NCI-H446 treated with DMSO at 0.1 percent for 48 hours (cell line): Measurements from ENCODE around the gene PMVK.
"Not testable (repeated sequence)": the region's sequence is repeated elsewhere in the genome, so short reads cannot be mapped to it uniquely, and the experiment has no call there.

Experiments
- DNase-seq: peaks from one replicate; lab custom pipeline; 2025; lab: John Stamatoyannopoulos, UW

The PMVK gene

DNA sequence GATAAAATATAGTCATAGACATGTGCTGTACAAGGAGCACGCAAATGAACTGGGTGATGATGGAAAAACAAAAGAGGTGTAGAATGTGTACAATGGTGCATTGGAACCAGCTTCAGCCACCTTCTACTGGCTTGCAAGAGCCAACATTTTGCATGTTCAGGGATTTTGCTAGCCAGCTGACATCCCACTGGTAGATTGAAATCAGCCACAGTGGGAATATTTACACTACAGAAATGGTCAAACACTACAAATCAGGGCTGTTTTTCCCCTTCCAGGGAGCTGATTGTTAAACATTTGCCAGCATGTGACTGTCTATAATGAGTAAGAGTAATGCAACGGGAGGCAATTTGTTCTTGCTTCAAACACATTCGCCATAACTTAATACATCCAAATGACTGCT is 23.2 kb downstream of the PMVK start:
- no peak for DNase-seq

DNA sequence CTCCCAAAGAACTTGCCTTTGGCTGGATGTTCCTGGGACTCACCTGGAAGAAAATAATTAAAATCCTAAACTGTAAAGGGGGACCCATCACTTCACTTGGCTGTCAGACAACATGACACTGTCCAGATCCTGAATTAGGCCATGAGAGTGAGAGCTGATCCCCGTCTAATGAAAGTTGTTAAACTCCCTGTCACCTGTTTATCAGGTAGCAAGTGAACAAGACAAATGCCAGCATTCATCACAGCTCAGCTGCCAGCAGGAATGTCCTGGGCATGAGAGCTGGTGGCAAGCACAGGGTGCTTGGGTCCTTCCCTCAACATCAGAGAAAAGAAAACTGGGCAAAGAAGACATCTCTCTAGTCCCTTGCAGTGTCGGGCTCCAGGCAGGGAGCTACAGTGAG is 23.8 kb downstream of the PMVK start:
- no peak for DNase-seq

DNA sequence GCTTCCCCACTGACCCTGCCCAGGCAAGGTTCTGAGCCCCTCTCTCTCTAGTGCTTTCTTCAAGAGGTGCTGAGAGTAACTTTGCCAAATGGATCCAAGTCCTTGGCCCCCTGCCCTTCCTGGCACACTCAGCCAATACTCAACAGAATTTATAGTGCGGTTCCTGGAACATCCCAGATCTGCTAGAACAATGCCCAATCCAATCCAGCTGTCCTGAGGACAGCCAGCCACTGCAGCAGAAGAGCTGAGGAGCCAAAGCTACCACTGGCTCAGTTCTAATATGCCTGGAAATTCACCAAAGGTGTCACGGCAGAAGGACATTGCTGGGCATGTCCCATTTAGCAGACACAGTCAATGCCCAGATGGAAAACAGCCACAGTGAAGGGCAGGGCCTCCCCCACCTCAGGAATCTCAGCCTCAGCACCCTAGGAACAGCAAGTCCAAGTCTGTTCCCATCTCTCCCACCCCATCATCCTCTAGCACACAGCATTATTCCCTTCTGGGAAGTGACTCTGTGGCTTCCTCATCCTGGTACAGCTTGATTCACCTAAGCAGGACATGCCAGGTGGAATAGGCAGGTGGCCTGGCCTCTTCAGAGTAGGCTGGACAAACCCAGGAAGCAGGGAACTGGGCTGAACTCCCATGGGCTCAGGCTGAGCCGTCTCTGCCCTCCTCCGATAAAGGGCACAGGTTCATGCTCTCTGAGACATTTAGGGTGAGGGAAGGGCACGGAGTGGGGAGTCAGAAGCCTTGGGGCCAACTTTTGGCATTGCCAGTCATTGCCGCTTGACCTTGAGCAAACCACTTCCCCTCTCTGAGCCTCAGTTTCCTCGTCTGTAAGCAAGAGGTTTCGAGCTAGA is 24.6 kb downstream of the PMVK start:
- DNase-seq, result peak; percentile 4

DNA sequence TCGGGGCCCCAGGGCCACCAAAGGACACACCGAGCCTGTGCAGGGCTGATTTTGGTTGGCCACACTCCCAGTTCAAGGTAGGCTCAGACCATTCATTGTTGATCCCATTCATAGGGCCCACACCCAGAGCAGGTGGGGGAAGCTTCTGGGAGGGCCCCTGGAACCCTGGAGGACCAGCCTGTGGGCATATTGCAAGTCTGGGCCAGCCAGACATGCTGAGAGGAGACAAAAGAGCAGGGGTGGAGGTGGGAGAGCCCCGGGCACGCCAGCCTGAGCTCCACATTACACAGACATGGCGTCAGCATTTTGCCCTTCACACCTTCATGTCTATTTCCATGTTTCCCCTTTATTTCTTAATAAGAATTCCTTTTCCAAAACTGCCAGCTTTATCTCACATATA is 25.7 kb downstream of the PMVK start:
- no peak for DNase-seq

DNA sequence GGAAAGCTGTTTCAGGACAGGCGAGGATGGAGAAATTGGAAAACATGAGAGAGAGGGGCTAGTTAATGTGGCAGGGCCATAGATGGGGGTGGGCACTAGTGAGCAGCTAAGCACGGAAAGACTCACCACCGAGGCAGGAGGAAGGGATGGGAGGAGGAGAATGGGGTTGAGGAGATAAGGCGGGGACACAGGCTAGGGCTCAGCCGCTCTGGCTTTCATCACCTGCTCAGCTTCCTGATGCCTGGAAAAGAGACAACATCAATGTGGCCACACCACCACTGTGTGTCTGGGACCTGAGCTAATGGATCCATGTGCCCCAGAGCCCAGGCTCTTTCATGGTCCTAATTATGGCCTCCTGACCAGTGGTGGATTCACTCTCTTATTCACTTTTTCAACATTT is 27.6 kb downstream of the PMVK start:
- no peak for DNase-seq

DNA sequence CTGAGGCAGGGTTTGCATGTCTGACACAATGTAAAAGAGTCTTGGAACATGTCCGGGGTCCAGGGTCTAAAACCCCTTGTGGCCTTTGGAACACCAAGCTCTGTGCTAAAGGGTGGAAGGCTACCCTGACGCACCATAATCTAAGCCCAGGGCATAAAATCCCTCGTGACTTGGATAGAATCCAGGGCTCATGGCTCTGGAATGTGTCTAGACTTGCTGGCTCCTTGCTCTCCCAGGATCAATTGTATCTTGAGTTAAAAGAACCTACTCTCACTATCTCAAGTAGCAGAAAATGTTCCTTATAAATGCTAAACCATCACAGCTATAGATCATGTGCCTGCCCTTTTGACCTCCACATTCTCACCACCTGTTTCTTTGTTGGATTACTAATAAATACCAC is 28.4 kb downstream of the PMVK start:
- DNase-seq, result not testable (repeated sequence)

DNA sequence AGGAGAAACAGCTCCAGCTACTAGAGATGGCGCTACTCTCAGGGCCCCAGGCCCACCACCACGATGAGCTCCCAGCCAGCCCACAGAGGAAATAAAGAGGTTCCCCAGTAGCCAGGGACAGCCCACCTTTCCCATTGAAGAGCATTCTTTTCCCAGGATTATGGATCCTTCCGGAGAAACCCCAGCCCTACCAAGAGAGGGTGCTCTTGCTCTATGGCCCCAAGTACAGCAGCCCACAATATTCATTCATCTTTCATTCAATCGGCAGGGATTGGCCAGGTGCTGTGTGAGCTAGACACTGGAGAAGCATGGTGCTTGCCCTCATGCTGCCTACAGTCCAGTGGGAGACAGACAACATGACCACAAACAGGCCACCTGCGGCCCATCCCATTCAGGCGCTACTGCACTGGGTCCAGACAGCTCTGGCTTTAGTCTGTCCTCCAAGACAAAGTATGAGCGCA is 29.9 kb downstream of the PMVK start:
- DNase-seq, result no peak

DNA sequence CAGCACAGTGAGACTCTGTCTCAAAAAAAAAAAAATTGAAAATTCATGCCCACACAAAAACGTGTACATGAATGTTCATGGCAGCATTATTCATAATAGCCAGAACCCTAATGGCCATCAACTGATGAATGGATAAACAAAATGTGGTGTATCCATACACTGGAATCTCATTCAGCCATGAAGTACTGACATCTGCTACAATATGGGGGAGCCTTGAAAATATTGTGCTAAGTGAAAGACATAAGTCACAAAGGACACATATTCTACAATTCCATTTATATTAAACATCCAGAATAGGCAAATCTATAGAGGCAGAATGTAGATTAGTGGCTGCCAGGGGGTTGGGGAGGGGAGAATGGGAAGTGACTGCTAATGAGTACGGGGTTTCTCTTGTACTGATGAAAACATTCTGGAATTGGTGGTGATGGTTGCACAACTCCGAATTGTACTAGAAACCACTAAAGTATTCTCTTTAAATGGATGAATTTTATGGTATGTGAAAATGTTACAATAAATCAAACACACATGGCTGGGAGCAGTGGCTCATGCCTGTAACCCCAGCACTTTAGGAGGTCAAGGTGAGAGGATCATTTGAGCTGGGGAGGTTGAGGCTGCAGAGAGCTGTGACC is 33.5 kb downstream of the PMVK start:
- DNase-seq, result no peak

DNA sequence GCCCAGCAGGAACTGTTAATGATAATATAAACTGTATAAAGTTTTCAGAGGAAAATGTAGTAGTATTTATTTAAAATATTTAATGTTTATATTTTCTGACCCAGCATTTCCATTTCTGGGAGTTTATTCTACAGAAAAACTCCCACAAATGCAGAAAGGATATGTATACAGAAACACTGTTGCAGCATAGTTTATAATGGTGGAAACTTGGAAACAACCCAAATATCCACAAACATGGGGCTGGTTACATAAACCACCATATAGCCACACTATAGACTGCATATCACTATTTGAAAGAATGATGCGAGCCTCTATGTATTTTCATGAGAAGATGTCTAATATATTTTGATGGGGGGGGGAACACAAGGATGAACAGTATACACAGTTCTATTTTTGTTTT is 34.9 kb downstream of the PMVK start:
- no peak for DNase-seq

DNA sequence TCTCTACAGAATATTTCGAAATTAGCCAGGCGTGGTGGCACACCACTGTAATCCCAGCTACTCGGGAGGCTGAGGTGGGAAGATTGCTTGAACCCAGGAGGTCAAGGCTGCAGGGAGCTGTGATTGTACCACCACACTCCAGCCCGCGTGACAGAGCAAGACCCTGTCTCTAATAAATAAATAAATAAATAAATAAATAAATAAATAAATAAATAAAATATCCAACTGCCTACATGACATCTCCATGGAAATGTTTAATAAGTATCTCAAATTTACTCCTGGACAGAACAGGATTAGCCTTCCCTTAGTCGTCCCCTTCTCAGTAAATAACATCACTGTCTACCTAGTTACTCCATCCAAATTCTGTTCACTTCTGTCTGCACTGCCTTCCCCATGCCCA is 37.5 kb downstream of the PMVK start:
- DNase-seq, result no peak

DNA sequence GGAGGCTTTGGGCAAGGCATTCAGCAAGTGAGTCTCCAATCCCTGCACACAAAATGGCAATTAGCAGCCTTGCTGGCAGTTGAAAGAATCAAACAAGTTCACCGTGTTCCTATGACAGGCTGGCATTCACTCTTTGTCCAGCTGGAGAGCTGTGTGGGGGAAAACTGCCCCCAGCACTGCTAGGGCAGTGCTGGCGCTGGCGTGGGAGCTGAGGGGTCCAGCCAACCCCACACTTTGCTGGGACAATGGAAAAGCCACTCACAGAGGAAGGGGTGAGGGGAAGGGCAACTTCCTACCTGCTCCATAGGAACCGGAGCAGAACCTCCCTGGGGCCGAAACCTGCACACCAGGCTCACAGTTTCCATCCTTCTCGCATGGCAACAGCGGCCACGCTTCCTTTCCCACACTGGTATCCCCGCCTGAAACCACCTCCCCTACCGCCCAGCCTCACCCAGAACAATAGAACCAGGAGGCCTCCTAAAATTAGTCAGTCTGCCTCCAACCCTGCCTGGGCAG is 39.7 kb downstream of the PMVK start:
- no peak for DNase-seq

DNA sequence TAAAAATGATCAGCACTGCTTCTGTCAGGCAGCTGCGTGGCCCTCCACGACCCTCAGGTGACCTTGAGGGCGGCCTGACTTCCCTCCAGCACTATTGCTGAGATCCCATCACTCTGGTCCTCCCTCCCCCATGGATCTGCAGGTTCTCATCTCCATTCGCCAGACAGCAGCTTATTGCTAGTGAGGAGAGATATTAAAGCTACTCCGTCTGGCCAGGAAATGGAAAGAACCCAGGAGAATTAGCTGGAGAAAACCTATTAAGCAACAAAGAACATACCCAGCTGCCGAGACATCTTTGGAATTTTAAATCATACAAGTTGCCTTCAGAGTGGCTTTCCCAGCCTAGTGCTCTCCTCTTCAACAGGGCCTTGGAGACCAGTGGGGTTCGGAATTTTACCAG is 40.7 kb downstream of the PMVK start:
- DNase-seq, result no peak

DNA sequence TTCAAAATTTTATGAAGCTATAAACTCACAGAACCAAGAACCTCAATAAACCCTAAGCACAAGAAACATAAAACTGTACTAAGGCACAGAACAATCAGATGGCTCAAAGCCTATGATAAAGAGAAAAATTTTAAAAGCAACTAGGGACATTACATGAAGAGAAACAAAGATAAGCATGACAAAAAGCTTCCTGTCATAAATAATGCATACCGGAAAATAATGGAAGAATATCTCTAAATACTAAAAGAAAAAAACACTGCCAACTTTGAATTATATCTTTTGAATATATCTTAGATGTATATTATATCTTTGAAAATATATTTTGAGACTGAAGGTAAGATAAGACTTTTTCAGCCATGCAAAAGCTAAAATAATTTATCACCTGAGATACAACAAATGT is 45.1 kb downstream of the PMVK start:
- no peak for DNase-seq

DNA sequence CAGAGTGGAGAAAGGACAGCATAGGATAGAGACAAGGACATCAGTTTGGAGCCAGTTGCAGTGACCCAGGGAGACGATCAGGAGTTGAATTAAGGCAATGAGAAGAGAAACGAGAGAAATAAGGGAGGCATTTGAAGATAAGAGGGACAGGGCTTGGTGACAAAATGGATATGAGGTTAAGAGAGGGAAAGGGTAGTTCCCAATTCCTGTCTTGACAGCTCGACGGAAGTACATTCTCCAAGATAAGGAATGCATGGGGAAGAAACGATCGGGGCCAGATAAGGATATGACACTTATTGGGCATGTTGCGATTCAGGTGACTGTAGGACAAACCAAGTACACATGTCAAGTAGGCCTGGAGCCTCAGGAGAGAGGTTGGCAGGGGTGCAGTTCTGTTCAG is 47.8 kb downstream of the PMVK start:
- DNase-seq, result no peak

DNA sequence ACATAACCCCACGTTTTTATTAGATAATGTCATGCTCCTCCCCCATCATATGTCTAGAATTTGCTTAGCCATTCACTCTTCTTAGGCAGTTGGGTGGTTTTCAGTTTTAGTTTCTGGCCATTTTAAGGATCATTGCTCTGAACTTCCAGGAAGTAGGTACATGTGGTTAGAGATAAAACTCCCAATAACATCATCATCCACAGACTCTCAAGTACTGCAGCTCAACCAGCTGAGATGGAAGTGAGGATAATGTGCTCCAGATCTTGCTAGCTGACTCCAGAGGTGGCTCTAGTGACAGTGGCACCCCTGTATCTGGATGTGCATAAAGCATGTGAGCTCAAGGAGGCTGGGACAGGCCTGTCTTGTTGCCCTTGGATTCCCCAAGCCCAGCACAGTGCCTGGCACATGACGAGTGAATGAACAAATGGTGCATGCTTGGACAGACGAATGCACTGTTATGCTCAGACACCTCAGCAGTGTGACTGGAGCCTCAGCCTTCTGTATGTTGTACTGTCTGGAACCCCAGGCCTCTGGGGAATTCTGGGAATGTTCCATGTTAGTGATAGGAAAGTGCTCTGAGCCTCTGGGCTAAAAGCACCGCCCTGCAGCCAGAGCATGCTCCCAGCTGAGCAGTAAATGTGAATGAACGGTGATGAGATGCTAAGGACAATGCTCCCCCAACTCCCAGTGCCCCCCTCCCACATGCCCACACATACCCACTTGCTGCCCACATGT is 50.1 kb downstream of the PMVK start:
- DNase-seq, result no peak

DNA sequence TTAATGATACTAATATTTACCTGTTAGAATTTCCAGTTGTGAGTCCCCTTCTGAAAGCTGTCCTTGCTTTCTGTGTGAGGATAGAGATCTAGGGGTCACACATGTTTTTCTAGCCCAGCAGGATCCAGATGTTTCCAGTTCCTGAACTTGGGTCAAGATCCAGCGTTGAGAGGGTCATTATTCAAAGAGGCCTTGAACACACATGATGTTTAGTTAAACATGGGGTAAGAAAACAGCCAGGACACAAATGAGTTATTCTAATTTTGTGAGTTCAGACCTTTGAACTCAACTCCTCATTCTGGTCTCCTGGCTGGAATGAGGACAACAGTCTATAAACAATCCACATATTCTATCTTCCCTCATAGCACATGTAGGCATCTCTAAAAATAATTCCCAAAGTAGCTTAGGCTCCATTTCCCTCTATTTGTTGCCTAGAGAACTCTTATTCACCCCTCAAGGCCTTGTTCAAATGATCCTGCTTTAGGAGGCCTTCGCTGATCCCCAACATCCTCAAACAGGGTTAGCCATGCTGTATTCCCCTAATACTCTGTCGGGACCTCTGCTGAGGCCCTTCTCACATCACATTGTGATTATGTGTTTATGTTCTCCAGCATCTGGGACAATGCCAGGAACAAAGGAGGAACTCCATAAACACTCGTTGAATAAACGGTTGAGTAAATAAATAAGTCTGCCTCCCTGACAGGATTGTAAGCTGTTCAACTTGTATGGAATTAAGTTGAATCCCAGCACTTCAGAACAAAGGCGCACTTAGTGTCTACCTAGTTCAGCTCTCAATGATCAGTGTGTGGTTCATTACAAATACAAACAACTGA is 51.4 kb downstream of the PMVK start:
- DNase-seq, result no peak

DNA sequence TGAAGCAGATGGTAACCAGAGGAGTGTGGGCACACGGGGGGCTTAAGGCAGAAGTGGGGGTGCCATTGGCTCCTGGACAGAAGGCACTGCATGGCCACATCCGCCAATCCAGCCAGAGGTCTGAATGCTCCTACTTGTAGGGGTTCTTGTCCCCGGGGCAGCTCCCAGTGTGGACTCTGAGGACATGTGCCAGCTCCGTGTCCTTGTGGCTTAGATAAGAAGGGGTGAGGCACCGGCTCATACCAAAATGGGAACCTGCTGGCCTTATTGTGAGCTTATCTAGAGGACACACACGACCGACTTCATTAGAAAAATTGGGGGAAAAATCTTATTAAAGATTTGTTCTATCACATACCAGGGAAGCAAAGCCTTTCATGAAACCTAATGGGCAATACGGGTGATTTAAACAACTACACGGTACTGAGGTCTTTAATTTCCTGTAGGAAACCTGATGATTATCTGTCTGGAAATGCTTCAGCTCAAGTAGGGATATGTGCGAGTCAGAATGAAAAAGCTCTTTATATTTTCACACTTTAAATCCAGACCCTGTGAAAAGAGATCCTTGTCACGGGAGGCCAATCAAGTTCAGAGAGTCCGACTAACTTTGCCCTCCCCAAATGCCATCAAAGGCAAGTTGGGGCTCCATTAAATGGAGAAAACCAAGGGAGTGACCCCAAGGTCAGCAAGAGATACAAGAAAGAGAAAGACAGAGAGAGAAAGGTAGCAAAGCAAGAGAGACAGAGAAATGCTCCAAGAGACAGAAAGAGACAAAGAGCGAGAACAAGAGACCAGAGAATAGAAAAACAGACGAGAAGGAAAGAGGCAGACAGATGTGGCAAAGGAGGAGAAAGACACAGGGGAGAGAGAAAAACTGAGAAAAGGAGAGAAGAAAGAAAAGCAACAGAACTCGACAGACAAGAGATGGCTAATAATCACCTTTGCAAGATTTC is 52.3 kb downstream of the PMVK start:
- DNase-seq, result no peak

DNA sequence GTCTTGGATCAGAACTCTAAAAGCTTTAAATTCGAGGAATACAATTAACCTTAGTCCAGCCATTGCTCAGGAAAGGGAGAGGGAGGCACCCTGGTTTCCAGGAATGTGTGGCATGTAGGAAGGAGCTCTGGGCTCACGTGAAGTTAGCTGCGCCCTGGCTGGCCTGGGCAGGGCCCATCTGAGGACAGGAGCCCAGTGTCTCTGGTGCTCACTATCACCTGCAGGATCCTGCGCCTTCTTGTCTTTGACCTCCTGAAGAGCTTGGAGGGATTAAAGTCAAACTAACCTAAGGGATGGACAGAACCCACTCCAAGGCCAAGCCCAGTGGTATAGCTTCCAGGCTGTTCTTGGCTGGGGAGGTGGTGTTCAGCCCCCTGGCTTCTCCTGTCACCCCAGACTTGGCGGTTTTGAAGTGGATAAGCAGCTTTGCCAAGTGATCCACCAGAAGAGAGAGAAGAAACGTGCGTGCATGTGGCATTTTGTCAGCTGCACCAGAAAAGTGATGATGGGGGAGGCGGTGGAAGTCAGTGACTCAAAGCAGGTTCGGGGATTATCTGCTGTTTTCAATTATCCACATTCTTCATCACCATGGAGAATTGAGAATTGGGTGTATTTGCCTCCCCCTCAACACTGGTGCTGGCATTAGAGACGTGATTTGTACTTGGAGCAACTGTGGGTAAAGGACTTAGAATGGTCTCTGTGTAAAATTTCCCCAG is 54.5 kb downstream of the PMVK start:
- no peak for DNase-seq

DNA sequence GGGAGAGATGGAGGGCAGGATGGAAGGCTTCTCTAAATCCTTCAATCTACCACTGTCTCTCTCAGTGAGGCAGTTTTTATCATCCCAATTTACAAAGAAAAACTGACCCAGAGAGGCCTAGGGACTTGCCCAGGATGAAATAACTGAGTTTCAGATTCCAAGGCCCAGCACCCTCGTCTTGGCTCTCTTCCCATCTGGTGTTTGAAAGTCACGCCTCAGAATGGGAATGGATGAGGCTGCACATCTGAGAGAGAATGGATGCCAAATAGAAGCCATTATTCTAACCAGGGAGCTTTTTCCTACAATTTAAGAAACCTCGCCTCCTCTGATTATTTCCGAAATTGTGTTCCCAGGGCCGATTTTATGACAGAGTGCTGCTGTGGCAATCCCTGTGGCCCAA is 55.8 kb downstream of the PMVK start:
- DNase-seq, result no peak

DNA sequence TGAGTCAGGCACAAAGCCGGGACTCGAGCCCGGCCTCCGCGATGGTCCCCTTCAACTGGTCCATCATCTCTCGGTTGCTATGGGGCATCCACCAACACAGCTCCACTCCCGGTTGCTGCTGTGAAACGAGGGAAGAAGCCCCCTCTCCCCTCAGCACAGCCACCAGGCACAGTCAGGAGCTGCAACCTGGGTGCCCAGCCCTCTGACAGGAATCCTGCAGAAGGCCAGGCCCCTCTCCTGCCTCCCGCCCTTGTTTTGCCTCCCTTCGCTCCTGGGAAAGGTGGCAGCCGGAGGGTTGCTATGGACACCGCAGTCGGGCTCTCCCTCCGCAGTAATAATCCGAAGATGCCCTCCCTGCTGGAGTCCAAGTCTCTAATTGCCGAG is 57.5 kb downstream of the PMVK start:
- DNase-seq, result no peak
